K562 (cell line): ENCODE data around the gene CIART. TPM values are rescaled to one million over a fixed set of nuclear protein-coding genes. Genes with fewer than 3 reads are reported as not detected.

Source experiments
- BDP1 ChIP-seq: IDR thresholded peaks from 3 replicates; pipeline ENCODE4 v1.6.1; 2011; ENCODE audit not compliant: insufficient read length, insufficient read depth
- BRD4 ChIP-seq: fragments of 200-600 bp; sonication (generic); IDR thresholded peaks from 2 replicates; pipeline ENCODE4 v1.6.1; 2017; ENCODE audit warnings: inconsistent platforms
- CHCHD3 ChIP-seq: fragments of 250-450 bp; sonication (Bioruptor Pico); IDR thresholded peaks from 2 replicates; pipeline ENCODE4 v2.1.2; 2022; ENCODE audit warnings: mild to moderate bottlenecking
- DIDO1 ChIP-seq: fragments of 450-650 bp; IDR thresholded peaks from 2 replicates; pipeline ENCODE4 v1.6.1; 2016; ENCODE audit warnings: low read depth, missing biosample characterization, missing genetic modification characterization
- GABPB2 ChIP-seq: fragments of 250-450 bp; sonication (Bioruptor Pico); conservative IDR thresholded peaks from 2 replicates; pipeline ENCODE4 v1.5.1; 2021; ENCODE audit warnings: mild to moderate bottlenecking
- KDM4B ChIP-seq, 2 experiments: fragments of 450-650 bp in 1 of 2; sonication (generic) in 1 of 2; IDR thresholded peaks; 2 replicates each; pipeline ENCODE4 v1.6.1; 2016 to 2017; ENCODE audit warnings: borderline replicate concordance in 2 of 2, antibody characterized with exemption in 1 of 2, low read depth in 1 of 2, mild to moderate bottlenecking in 1 of 2
- PCBP1 ChIP-seq: fragments of 200-400 bp; formaldehyde crosslinking; IDR thresholded peaks from 2 replicates; pipeline ENCODE4 v1.6.1; 2018; ENCODE audit warnings: mild to moderate bottlenecking, low read depth, low read length; ENCODE audit not compliant: poor library complexity, severe bottlenecking
- PRPF4 ChIP-seq: fragments of 200-400 bp; formaldehyde crosslinking; IDR thresholded peaks from one replicate; pipeline ENCODE4 v1.6.1; 2017; ENCODE audit warnings: low read length, low read depth, mild to moderate bottlenecking; ENCODE audit not compliant: insufficient read depth, poor library complexity, severe bottlenecking
- TAF9B ChIP-seq: fragments of 450-650 bp; IDR thresholded peaks from 2 replicates; pipeline ENCODE4 v1.6.1; 2018; ENCODE audit warnings: mild to moderate bottlenecking; ENCODE audit not compliant: partially characterized antibody
- TBL1XR1 ChIP-seq, 2 experiments: IDR thresholded peaks; 2 replicates each; pipeline ENCODE4 v1.6.1; 2012; ENCODE audit warnings: improper control_type of control experiment in 2 of 2, low read length in 2 of 2, mild to moderate bottlenecking in 1 of 2
- TEAD1 ChIP-seq, 2 experiments: fragments of 450-650 bp in 1 of 2; sonication (generic) in 1 of 2; formaldehyde crosslinking; IDR thresholded peaks; 2 replicates each; pipeline versions ENCODE4 v1.4.0 to v1.8.0; 2020 to 2022; ENCODE audit warnings: mild to moderate bottlenecking in 2 of 2, missing genetic modification reagents in 1 of 2
- ZNF175 ChIP-seq: fragments of 200-800 bp; sonication (Bioruptor generic); IDR thresholded peaks from 2 replicates; pipeline ENCODE4 v1.6.1; 2016; ENCODE audit warnings: low read depth, mild to moderate bottlenecking, missing genetic modification characterization, missing compliant biosample characterization
- ZNF24 ChIP-seq: fragments of 450-650 bp; IDR thresholded peaks from 2 replicates; pipeline ENCODE4 v1.6.1; 2016
- polyA plus RNA-seq, 8 experiments: library from polyadenylated mRNA; depleted of rRNA in 4 of 8; stranded (reverse) in 5 of 8; unstranded in 3 of 8; fragments of >200 nt; fragmentation: Nextera tagmentation in 2 of 8; fragmentation: Illumina TruSeq in 1 of 8; extraction: Ambion mirVana in 2 of 8; extraction: Trizol in 1 of 8; gene quantifications; 2 replicates each; pipeline versions ENCODE4 v1.2.1 to v1.2.3, GENCODE V29; 2011 to 2014; ENCODE audit warnings: inconsistent platforms in 1 of 8, missing spikeins in 1 of 8
- total RNA-seq, 7 experiments: library from RNA; depleted of rRNA in 6 of 7; stranded (reverse); fragments of >200 nt in 6 of 7; fragmentation: Illumina TruSeq in 2 of 7; extraction: Trizol in 2 of 7; gene quantifications; 2 replicates each; pipeline versions ENCODE4 v1.2.1 to v1.2.3, GENCODE V29; 2011 to 2021; ENCODE audit warnings: low replicate concordance in 1 of 7
- TF ChIP-seq, protein P1 (sequence below), 3 experiments: fragments of 200-800 bp in 1 of 3; sonication (Bioruptor generic) in 1 of 3; sonication (generic) in 1 of 3; formaldehyde crosslinking in 1 of 3; IDR thresholded peaks; 2 replicates each; pipeline versions ENCODE4 v1.6.1 to v1.8.0; 2016 to 2022; ENCODE audit warnings: mild to moderate bottlenecking in 2 of 3, missing compliant biosample characterization in 2 of 3, missing genetic modification characterization in 2 of 3, missing genetic modification reagents in 1 of 3
- TF ChIP-seq, protein P2 (sequence below): fragments of 250-450 bp; sonication (Bioruptor Pico); IDR thresholded peaks from 2 replicates; pipeline ENCODE4 v1.9.0; 2021; ENCODE audit warnings: mild to moderate bottlenecking, inconsistent platforms
- TF ChIP-seq, protein P3 (sequence below): fragments of 450-650 bp; IDR thresholded peaks from 2 replicates; pipeline ENCODE4 v1.6.1; 2017; ENCODE audit warnings: antibody characterized with exemption, mild to moderate bottlenecking
- TF ChIP-seq, protein P4 (sequence below): fragments of 250-450 bp; sonication (Bioruptor Pico); IDR thresholded peaks from 2 replicates; pipeline ENCODE4 v1.5.0; 2022; ENCODE audit warnings: mild to moderate bottlenecking

Gene CIART
- total and polyA plus RNA-seq, 9 of the 15 experiments (the other 6 are each of a cell fraction or from before 2014, with no cell fraction given), result 0.07 to 0.35 (median 0.19) TPM; not detected in 2

DNA sequence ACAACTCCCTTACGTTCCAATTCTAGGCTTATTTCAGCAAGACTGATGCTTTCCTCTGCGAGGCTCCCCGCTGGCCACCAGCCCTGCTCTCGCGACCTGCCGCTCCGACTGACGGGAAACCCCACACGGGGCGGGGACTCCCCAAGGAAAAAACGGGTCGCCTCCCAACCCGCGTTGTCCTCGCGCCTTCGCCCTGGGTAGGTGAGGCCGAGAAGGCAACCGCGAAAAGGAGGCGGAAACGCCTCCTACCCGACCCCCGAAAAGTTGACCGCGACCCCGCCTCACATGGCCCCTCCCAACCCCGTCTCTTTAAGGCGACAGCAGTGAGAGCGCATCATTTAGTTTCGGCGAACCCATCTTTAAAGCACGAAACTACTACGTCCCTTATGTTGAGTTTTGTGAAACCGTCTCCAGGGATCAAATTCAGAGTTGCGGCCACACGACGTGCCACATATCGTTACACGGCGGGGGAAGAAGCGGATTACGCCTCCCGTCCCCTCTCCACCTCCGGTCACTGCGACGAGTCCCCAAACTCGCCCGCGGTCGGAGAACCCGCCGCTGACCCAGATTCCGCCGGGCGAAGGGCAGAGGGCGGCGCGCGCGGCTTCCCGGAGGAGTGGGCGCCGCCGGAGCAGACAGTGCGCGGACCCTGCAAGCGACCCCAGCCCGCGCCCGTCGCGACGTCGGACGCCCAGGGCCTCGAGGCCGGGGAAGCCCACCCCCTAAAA, 47.6 kb upstream of the CIART start (continued):
- TF ChIP-seq, protein P1, sequence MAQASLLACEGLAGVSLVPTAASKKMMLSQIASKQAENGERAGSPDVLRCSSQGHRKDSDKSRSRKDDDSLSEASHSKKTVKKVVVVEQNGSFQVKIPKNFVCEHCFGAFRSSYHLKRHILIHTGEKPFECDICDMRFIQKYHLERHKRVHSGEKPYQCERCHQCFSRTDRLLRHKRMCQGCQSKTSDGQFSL (CRISPR knock-in tag; IDR thresholded peaks at IDR 0.05), result no peak
- TF ChIP-seq, protein P1 (tag; IDR thresholded peaks at IDR 0.05), result no peak
- TF ChIP-seq CHCHD3 (CRISPR knock-in tag) (no peak), PCBP1 (no peak), KDM4B (IDR thresholded peaks at IDR 0.05; ENCODE audit: borderline replicate concordance in 2 of 2, low read depth in 1 of 2) (no peak), ZNF175 (CRISPR knock-in tag) (no peak), TAF9B (no peak), GABPB2 (CRISPR knock-in tag) (no peak), BRD4 (no peak; the same call in 1 of the 2 replicates), PRPF4 (no peak), TEAD1 (CRISPR knock-in tag; IDR thresholded peaks at IDR 0.05) (no peak), BDP1 (no peak), DIDO1 (no peak), ZNF24 (no peak; the same call in 1 of the 2 replicates), TBL1XR1 (IDR thresholded peaks at IDR 0.05; ENCODE audit: low read length in 2 of 2) (no peak)
- TF ChIP-seq, protein P2, sequence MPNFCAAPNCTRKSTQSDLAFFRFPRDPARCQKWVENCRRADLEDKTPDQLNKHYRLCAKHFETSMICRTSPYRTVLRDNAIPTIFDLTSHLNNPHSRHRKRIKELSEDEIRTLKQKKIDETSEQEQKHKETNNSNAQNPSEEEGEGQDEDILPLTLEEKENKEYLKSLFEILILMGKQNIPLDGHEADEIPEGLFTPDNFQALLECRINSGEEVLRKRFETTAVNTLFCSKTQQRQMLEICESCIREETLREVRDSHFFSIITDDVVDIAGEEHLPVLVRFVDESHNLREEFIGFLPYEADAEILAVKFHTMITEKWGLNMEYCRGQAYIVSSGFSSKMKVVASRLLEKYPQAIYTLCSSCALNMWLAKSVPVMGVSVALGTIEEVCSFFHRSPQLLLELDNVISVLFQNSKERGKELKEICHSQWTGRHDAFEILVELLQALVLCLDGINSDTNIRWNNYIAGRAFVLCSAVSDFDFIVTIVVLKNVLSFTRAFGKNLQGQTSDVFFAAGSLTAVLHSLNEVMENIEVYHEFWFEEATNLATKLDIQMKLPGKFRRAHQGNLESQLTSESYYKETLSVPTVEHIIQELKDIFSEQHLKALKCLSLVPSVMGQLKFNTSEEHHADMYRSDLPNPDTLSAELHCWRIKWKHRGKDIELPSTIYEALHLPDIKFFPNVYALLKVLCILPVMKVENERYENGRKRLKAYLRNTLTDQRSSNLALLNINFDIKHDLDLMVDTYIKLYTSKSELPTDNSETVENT, result no peak
- TF ChIP-seq, protein P3, sequence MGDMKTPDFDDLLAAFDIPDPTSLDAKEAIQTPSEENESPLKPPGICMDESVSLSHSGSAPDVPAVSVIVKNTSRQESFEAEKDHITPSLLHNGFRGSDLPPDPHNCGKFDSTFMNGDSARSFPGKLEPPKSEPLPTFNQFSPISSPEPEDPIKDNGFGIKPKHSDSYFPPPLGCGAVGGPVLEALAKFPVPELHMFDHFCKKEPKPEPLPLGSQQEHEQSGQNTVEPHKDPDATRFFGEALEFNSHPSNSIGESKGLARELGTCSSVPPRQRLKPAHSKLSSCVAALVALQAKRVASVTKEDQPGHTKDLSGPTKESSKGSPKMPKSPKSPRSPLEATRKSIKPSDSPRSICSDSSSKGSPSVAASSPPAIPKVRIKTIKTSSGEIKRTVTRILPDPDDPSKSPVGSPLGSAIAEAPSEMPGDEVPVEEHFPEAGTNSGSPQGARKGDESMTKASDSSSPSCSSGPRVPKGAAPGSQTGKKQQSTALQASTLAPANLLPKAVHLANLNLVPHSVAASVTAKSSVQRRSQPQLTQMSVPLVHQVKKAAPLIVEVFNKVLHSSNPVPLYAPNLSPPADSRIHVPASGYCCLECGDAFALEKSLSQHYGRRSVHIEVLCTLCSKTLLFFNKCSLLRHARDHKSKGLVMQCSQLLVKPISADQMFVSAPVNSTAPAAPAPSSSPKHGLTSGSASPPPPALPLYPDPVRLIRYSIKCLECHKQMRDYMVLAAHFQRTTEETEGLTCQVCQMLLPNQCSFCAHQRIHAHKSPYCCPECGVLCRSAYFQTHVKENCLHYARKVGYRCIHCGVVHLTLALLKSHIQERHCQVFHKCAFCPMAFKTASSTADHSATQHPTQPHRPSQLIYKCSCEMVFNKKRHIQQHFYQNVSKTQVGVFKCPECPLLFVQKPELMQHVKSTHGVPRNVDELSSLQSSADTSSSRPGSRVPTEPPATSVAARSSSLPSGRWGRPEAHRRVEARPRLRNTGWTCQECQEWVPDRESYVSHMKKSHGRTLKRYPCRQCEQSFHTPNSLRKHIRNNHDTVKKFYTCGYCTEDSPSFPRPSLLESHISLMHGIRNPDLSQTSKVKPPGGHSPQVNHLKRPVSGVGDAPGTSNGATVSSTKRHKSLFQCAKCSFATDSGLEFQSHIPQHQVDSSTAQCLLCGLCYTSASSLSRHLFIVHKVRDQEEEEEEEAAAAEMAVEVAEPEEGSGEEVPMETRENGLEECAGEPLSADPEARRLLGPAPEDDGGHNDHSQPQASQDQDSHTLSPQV, result no peak
- TF ChIP-seq, protein P4, sequence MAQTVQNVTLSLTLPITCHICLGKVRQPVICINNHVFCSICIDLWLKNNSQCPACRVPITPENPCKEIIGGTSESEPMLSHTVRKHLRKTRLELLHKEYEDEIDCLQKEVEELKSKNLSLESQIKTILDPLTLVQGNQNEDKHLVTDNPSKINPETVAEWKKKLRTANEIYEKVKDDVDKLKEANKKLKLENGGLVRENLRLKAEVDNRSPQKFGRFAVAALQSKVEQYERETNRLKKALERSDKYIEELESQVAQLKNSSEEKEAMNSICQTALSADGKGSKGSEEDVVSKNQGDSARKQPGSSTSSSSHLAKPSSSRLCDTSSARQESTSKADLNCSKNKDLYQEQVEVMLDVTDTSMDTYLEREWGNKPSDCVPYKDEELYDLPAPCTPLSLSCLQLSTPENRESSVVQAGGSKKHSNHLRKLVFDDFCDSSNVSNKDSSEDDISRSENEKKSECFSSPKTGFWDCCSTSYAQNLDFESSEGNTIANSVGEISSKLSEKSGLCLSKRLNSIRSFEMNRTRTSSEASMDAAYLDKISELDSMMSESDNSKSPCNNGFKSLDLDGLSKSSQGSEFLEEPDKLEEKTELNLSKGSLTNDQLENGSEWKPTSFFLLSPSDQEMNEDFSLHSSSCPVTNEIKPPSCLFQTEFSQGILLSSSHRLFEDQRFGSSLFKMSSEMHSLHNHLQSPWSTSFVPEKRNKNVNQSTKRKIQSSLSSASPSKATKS (CRISPR knock-in tag), result no peak
